GM13976 (cell line): ENCODE results near the gene ZDHHC24.

Experiments
- DNase-seq: peaks from one replicate; pipeline ENCODE4 v3.0.0; 2012; ENCODE audit warnings: low spot score
- in situ Hi-C: fragments of 300-500 bp; cut with MboI; formaldehyde crosslinking; loops from one replicate; pipeline ENCODE4 v1.12.0; 2022; ENCODE audit warnings: low sequenced_read_pairs, mixed read lengths, inconsistent platforms; ENCODE audit not compliant: unreplicated experiment
- TF ChIP-seq, protein P1 (sequence below): IDR thresholded peaks from 2 replicates; pipeline ENCODE4 v1.5.1; 2012; ENCODE audit warnings: borderline replicate concordance, mild to moderate bottlenecking; ENCODE audit not compliant: insufficient read depth; ENCODE audit errors: extremely low read depth, missing control alignments, control extremely low read depth

The ZDHHC24 gene

DNA sequence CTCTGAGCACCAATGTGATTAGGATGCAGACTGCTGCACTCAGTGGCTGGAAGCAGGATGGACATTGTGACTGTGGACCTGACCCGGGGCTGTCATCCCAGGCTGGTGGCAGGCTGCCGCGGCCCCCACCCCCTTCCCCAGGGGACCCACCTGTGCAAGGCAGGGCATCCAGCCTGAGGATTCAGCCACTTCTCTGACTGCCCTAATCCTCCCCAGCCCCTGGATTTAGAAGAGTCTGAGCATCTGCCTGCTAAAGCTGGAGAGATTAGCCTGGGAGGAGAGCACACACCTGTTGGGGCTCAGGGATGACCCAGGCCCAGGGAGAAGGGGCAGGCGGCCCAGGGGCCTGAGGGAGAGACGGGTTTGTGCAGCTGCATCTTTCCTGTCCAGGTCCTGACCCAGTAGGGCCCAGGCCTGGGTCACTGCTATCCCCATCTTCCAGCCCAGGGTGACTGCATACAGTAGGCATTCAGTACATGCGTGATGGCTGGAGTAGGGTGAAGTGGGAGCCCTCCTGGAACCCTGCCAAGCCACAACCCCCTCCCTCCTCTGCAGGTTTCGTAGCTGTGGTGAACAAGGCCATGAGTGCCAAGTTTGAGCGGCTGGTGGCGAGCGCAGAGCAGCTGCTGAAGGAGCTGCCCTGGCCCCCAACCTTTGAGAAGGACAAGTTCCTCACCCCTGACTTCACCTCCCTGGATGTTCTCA lies 53.5 kb downstream of the ZDHHC24 start:
- TF ChIP-seq, protein P1, sequence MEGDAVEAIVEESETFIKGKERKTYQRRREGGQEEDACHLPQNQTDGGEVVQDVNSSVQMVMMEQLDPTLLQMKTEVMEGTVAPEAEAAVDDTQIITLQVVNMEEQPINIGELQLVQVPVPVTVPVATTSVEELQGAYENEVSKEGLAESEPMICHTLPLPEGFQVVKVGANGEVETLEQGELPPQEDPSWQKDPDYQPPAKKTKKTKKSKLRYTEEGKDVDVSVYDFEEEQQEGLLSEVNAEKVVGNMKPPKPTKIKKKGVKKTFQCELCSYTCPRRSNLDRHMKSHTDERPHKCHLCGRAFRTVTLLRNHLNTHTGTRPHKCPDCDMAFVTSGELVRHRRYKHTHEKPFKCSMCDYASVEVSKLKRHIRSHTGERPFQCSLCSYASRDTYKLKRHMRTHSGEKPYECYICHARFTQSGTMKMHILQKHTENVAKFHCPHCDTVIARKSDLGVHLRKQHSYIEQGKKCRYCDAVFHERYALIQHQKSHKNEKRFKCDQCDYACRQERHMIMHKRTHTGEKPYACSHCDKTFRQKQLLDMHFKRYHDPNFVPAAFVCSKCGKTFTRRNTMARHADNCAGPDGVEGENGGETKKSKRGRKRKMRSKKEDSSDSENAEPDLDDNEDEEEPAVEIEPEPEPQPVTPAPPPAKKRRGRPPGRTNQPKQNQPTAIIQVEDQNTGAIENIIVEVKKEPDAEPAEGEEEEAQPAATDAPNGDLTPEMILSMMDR: no peak
- in situ Hi-C loops: no loop called here
- no peak for DNase-seq

DNA sequence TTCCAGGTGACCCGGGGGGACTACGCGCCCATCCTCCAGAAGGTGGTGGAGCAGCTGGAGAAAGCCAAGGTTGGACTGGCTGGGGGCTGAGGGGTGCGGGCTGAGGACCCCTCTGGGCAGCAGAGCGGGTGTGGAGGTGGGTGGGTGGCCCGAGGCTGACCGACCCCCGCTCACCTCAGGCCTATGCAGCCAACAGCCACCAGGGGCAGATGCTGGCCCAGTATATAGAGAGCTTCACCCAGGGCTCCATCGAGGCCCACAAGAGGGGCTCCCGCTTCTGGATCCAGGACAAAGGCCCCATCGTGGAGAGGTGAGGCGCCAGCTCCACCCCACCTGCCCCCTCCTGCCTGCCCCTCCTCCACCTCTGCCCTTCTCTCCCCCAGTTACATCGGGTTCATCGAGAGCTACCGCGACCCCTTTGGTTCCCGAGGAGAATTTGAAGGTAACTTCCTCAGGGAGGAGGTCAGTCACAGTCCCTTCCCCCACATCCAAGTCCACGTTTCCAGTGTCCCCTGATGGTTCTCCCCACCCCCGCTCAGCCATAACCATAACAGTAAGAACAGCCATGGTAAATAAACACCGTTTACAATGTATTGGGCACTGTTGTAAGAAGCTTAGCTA lies 54.4 kb downstream of the ZDHHC24 start:
- TF ChIP-seq, protein P1: no peak
- in situ Hi-C loops: no loop called here
- DNase-seq: no peak

DNA sequence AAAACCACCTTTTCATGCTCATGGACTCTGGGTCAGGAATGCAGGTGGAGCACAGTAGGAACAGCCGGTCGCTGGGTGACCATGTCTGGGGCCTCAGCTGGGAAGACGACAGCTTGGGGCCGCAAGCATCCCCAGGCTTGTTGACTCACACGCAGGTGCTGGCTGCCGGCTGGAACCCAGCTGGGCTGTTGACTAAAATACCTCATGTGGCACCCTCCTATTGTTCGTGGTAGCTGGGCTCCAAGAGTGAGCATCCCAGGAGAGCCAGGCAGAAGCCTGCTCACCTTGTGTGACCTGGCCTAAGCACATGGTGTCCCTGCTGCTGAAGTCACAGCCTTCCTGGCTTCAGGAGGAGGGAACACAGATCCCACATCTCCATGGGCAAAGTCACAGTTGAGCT lies 56.2 kb downstream of the ZDHHC24 start:
- TF ChIP-seq, protein P1: no peak
- in situ Hi-C loops: no loop called here
- no peak for DNase-seq

DNA sequence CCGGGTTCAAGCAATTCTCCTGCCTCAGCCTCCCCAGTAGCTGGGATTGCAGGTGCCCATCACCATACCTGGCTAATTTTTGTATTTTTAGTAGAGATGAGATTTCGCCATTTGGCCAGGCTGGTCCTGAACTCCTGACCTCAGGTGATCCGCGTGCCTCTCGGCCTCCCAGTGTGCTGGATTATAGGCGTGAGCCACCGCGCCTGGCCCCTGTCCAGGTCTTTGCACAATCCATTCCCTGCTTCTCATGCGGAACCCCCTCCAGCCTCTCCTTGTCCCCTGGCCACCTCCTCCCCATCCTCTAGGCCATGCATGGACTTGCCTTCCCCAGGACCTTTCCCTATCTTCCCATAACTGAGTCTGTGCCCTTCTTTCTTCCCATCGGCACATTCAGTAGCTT lies 56.9 kb downstream of the ZDHHC24 start:
- no peak for DNase-seq
- in situ Hi-C loops: no loop called here
- TF ChIP-seq, protein P1: no peak

DNA sequence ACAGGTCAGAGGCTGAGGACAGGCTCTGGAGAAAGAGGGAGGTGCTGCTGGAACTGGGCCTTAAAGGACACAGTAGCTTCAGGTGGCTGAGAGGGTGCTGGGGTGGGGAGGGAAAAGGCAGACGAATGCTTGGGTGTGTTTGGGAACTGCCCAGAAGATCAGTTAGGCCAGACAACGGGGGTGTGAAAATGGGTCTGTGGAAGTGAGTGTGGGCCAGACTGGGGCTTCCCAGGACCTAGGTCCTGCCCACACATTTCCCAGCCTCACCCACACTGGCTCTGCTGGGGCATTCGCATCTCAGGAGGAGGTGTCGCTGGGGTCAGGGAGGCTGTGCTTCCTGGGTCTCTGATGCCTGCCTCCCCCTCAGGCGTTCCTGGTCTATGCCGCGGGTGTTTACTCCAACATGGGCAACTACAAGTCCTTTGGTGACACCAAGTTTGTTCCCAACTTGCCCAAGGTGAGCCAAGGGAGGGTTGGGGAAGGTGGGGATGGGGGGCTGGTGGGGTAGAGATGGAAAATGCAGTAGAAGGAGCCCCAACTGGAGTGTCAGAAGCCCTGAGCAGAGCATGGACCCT lies 61.0 kb downstream of the ZDHHC24 start:
- in situ Hi-C loops: no loop called here
- no peak for DNase-seq
- TF ChIP-seq, protein P1: no peak

DNA sequence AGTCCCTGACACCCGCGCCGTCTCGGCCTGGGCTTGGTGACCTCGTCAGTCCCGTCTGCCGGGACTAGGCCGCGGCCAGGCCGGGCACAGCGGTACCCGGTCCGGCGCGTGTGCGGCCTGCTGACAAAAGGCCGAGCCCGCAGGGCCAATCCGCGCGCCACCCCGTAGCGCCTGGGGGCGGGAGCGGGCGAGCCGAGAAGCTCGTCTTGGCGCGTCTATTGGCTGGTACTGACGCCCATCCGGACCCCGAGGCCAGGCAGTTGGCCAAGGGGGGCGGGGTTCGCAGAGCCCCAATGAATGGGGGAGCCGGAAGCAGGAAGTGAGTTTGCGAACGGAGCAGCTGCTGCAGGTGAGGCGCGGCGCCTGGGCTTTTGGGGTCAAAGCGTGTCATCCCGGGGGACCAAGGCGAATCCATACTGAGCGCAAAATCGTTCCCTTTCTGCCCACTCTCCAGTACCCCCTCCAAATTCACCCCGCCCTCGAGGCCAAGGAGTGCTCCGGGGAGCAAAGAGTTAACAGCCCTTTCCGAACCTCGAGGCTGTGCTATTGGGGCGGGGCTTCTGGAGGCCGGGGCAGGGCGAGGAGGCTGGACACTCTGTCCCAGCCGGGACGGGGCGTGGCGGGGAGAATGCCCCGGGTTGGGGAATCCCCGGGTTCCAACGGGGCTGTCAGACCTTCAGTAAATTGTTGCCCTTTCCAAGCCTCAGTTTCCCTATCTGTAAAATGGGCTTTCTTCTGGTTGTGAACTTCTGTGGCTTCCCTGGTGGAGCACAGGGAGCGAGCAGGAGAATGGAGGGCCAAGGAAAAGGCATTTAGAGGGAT lies 65.5 kb downstream of the ZDHHC24 start, which contains the start of gene DPP3:
DPP3 (plus strand) TSS at position 318 of the 822 bp plus-strand sequence. CDS start 1,767 bp downstream, outside the sequence.
- in situ Hi-C loops: no loop called here
- TF ChIP-seq, protein P1: no peak
- peak; percentile 100 for DNase-seq
